Activated CD8-positive, alpha-beta memory T cell treated with anti-CD3 and anti-CD28 coated beads, Interleukin-2, amount 50 U/mL, for 24 hours (primary cell): ENCODE measurements around the gene TRIM66.

Experiments
- DNase-seq: peaks from one replicate; pipeline ENCODE4 v3.0.0-alpha.2; 2020; ENCODE audit errors: extremely low read depth

TRIM66 gene

DNA sequence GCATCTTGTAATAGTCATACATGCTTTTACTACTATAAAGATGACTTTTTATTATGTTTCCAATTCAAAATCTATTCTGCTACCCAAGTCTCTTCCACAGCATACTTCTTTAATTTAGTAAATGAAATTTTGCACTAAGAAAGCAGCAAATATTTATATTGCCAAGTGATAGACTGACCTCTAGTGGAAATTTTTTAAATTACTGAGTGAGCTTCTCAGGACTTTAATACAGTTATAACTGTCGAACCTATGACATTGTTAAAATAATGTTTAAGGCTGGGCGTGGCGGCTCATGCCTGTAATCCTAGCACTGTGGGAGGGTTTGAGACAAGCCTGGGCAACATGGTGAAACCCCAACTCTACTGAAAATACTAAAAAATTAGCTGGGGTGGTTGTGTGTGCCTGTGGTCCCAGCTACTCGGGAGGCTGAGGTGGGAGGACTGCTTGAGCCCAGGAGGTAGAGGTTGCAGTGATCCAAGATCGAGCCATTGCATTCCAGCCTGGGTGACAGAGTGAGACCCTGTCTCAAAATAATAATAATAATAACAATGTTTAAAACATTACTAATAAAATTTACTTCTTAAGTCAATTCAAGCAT lies 115.8 kb downstream of the TRIM66 start:
- DNase-seq: no peak

DNA sequence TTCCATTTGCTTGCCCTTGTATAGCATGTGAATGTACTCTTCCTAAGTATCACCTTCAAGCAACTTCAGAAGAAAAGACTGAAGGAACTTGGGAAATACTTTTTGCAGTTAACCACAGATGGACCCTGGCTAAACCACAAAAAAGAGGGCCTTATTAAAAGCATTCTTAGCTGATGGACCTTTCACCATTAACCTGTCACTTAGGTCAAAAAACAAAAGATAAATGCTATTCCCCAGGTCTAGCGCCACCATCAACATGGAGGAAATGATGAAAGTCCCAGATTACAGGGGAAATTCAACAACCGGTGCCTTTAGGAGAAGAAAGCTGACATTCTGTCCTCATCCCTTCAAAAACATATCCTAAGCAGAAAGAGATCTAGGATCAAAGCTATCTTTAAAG lies 117.9 kb downstream of the TRIM66 start:
- no peak for DNase-seq
